ENCODE measurements around the gene ALPL. TPM values are rescaled to one million over a fixed set of nuclear protein-coding genes. Genes with fewer than 3 reads are reported as not detected.

The ALPL gene
- total and polyA plus RNA-seq, 7 donors: 0.73 to 2.0 (median 1.3) TPM

DNA sequence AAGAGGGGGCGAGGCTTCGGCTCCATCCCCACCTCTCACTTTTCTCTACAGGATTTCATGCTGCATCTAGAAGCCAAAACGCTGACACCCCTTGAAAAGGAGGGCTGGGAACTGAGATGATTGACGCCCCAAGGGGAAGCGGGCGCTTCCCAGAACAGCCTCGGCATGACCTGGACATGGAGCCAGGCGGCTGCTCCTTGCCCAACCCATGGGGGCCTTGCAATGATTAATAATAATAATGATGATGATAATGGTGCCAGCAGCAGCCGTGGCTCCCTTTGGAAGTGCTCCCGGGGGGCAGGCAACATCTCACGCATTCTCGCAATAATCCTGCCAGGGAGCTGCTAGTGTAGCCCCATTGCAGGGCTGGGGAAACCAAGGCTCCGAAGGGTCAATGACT lies 81.7 kb downstream of the ALPL start:
- no peak for DNase-seq
- no peak overlapping the region for H3K4me3 ChIP-seq
- intact Hi-C loops (cut with DNase I): no loop called here
- TF ChIP-seq, protein P1, sequence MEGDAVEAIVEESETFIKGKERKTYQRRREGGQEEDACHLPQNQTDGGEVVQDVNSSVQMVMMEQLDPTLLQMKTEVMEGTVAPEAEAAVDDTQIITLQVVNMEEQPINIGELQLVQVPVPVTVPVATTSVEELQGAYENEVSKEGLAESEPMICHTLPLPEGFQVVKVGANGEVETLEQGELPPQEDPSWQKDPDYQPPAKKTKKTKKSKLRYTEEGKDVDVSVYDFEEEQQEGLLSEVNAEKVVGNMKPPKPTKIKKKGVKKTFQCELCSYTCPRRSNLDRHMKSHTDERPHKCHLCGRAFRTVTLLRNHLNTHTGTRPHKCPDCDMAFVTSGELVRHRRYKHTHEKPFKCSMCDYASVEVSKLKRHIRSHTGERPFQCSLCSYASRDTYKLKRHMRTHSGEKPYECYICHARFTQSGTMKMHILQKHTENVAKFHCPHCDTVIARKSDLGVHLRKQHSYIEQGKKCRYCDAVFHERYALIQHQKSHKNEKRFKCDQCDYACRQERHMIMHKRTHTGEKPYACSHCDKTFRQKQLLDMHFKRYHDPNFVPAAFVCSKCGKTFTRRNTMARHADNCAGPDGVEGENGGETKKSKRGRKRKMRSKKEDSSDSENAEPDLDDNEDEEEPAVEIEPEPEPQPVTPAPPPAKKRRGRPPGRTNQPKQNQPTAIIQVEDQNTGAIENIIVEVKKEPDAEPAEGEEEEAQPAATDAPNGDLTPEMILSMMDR (IDR thresholded peaks at IDR 0.05): no peak
- peaks cover 0 to 56% (median 13%) of the 10 kb centered on the region in 3 donors for H3K27me3 ChIP-seq (ENCODE audit: insufficient read depth in 3 of 3, low read length in 2 of 3)
- H3K4me1 ChIP-seq: no peaks in the 10 kb centered on the region
- WGBS, 3 donors: 25 to 40% (median 39%) methylated on average over 13 of the region's 13 CpGs
- no peaks in the 10 kb centered on the region for H3K9me3 ChIP-seq
- no peak overlapping the region for H3K27ac ChIP-seq
- no peaks in the 10 kb centered on the region for H3K36me3 ChIP-seq (ENCODE audit: insufficient read depth in 1 of 2, low read depth in 1 of 2)
- no peak for ATAC-seq

DNA sequence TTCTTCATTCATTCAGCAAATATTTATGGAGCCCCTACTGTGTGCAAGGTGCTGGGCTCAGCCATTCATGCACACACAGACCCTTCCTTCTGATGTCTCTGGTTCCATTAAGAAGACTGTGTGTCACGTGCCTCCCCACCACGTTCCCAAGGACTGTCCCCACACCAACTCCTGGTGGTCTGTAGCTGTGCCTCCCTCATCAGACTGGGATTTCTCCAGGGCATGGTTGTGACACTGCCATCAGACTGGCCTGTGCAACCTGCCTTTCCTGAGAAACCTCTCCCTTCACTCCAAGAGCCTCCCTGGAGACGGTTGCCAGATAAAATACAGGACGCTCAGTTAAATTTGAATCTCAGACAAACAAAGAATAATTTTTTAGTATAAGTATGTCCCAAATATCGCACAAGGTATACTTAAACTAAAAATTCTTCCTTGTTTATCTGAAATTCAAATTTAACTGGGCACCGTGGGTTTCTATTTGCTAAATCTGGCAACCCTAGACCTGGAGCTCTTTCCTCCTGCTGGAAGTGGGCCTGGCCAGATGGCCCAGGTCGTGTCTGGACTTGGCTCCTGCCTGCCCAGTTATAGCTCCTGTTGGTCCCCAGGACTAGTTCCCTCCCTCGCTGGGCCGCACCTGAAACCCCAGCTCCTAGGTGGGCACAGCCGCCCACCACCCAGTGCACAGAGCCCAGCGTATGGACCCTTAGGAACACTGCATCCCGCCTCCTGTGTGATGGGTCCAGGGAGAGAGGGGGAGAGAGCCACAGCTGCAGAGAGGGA lies 83.1 kb downstream of the ALPL start:
- no peaks in the 10 kb centered on the region for H3K4me1 ChIP-seq
- no peaks in the 10 kb centered on the region for H3K9me3 ChIP-seq
- no peak for ATAC-seq
- no peaks in the 10 kb centered on the region for H3K36me3 ChIP-seq (ENCODE audit: insufficient read depth in 1 of 2, low read depth in 1 of 2)
- TF ChIP-seq, protein P1 (IDR thresholded peaks at IDR 0.05): no peak
- intact Hi-C loops (cut with DNase I): no loop called here
- no peak overlapping the region for H3K4me3 ChIP-seq
- H3K27ac ChIP-seq: no peak overlapping the region
- DNase-seq: no peak
- WGBS, 3 donors: 75 to 81% (median 79%) methylated on average over 12 of the region's 12 CpGs
- peaks cover 0 to 60% (median 11%) of the 10 kb centered on the region in 3 donors for H3K27me3 ChIP-seq (ENCODE audit: insufficient read depth in 3 of 3, low read length in 2 of 3)

DNA sequence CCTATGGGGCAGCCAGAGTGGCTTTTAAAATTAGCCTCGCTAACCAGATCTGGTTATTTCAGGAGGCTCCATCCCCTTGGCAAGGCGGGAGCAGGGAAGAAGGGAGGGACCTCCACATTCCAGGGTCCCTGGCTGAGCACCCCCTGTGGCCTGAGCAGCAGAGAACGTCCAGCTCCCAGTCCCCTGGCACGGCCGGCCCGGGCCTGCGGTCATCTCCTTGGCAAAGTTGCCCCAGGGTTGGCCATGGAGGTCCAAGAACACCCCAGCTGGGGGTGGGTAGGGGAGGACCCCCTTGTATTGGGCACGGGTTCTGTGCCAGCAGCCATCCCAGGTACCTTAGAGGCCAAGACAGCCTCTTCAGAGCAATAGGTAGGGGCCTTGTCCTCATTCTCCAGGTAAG lies 84.0 kb downstream of the ALPL start:
- intact Hi-C loops (cut with DNase I): no loop called here
- peaks cover 0 to 55% (median 11%) of the 10 kb centered on the region in 3 donors for H3K27me3 ChIP-seq (ENCODE audit: insufficient read depth in 3 of 3, low read length in 2 of 3)
- ATAC-seq: no peak
- no peaks in the 10 kb centered on the region for H3K36me3 ChIP-seq (ENCODE audit: insufficient read depth in 1 of 2, low read depth in 1 of 2)
- no peaks in the 10 kb centered on the region for H3K4me1 ChIP-seq
- 53 to 66% (median 63%) methylated on average over 8 of the region's 8 CpGs for WGBS, 3 donors
- DNase-seq: no peak
- H3K9me3 ChIP-seq: no peaks in the 10 kb centered on the region
- H3K4me3 ChIP-seq: no peak overlapping the region
- TF ChIP-seq, protein P1 (IDR thresholded peaks at IDR 0.05): no peak
- no peak overlapping the region for H3K27ac ChIP-seq

- Histone ChIP-seq H3K36me3 (ENCODE audit: insufficient read depth in 1 of 2, low read depth in 1 of 2) (no peaks in the 10 kb centered on the region), H3K27ac (no peak overlapping the region), H3K9me3 (no peaks in the 10 kb centered on the region), H3K27me3 (ENCODE audit: insufficient read depth in 3 of 3, low read length in 2 of 3) (peaks cover 0 to 50% (median 11%) of the 10 kb centered on the region in 3 donors), H3K4me1 (no peaks in the 10 kb centered on the region), H3K4me3 (no peak overlapping the region)
- DNase-seq (no peak), ATAC-seq (no peak)
- intact Hi-C loops (cut with DNase I): no loop called here
- 65 to 73% (median 65%) methylated on average over 10 to 11 of the region's 11 CpGs for WGBS, 3 donors
- TF ChIP-seq, protein P1 (IDR thresholded peaks at IDR 0.05): no peak
Measured at GRCh38 chr1:21594501-21594900, 85.3 kb downstream of the ALPL start.
